GM21619 (cell line): ENCODE data around the gene RFX1.
"Not testable (repeated sequence)": the region's sequence is repeated elsewhere in the genome, so short reads cannot be mapped to it uniquely, and the experiment has no call there.

Experiments
- ATAC-seq: cut with Tn5 transposase; IDR thresholded peaks from one replicate; pipeline ENCODE4 v1.9.1; 2021; ENCODE audit not compliant: unreplicated experiment

The RFX1 gene

GRCh38 chr19:13937479-13938300 lies 68.4 kb downstream of the RFX1 start:
- no peak for ATAC-seq

GRCh38 chr19:13935765-13936510 lies 70.2 kb downstream of the RFX1 start:
- no peak for ATAC-seq

GRCh38 chr19:13934785-13935109 lies 71.4 kb downstream of the RFX1 start:
- ATAC-seq: no peak

- ATAC-seq: no peak
Measured at GRCh38 chr19:13932911-13933393, 73.2 kb downstream of the RFX1 start.

- no peak for ATAC-seq
Measured at GRCh38 chr19:13932149-13932637, 73.9 kb downstream of the RFX1 start.

- no peak for ATAC-seq
Measured at GRCh38 chr19:13931391-13932148, 74.5 kb downstream of the RFX1 start.

- ATAC-seq: no peak
Measured at GRCh38 chr19:13930402-13930801, 75.7 kb downstream of the RFX1 start.

- no peak for ATAC-seq
Measured at GRCh38 chr19:13929956-13930355, 76.2 kb downstream of the RFX1 start.

- ATAC-seq: no peak
Measured at GRCh38 chr19:13929340-13929739, 76.8 kb downstream of the RFX1 start.

GRCh38 chr19:13926715-13927114 lies 79.4 kb downstream of the RFX1 start:
- ATAC-seq: no peak

- ATAC-seq: no peak
Measured at GRCh38 chr19:13926010-13926409, 80.1 kb downstream of the RFX1 start.

- no peak for ATAC-seq
Measured at GRCh38 chr19:13923194-13923987, 82.7 kb downstream of the RFX1 start.

GRCh38 chr19:13922118-13922517 lies 84.0 kb downstream of the RFX1 start:
- not testable (repeated sequence) for ATAC-seq

GRCh38 chr19:13920940-13921747 lies 85.0 kb downstream of the RFX1 start:
- ATAC-seq: no peak

GRCh38 chr19:13920524-13920923 lies 85.6 kb downstream of the RFX1 start:
- ATAC-seq: no peak

GRCh38 chr19:13918726-13919411 lies 87.3 kb downstream of the RFX1 start:
- no peak for ATAC-seq

GRCh38 chr19:13917888-13918406 lies 88.2 kb downstream of the RFX1 start:
- ATAC-seq: no peak

- ATAC-seq: no peak
Measured at GRCh38 chr19:13914777-13915176, 91.3 kb downstream of the RFX1 start.

GRCh38 chr19:13913352-13913751 lies 92.8 kb downstream of the RFX1 start:
- no peak for ATAC-seq
